ENCODE data around the gene SYNE2. TPM values are rescaled to one million over a fixed set of nuclear protein-coding genes. Genes with fewer than 3 reads are reported as not detected.

SYNE2 gene
- total RNA-seq, 2 experiments from 2014 or later, result 18.4 to 21.8 TPM

GRCh38 chr14:64196056-64196455, 343.3 kb downstream of the SYNE2 start:
- Mint-ChIP-seq H3K9me3 (ENCODE audit: low read depth) (no peaks in the 10 kb centered on the region), H3K4me1 (peaks cover 33% of the 10 kb centered on the region), H3K4me3 (no peak overlapping the region), H3K27me3 (no peaks in the 10 kb centered on the region), H3K36me3 (ENCODE audit: low read depth) (peaks cover 3% of the 10 kb centered on the region), H3K27ac (peak overlapping the region; percentile 40)
- intact Hi-C loops (cut with DNase I, micrococcal nuclease), result no loop called here
- CTCF ChIA-PET, result interaction anchor here (1.2 to 2.0 kb wide), 2 partner anchors 9 to 108 kb away, joined by 4 to 6 read pairs; no protein-coding TSS in a partner anchor
- POLR2A ChIA-PET, result no interaction called here
- ATAC-seq (no peak), DNase-seq (no peak)

DNA sequence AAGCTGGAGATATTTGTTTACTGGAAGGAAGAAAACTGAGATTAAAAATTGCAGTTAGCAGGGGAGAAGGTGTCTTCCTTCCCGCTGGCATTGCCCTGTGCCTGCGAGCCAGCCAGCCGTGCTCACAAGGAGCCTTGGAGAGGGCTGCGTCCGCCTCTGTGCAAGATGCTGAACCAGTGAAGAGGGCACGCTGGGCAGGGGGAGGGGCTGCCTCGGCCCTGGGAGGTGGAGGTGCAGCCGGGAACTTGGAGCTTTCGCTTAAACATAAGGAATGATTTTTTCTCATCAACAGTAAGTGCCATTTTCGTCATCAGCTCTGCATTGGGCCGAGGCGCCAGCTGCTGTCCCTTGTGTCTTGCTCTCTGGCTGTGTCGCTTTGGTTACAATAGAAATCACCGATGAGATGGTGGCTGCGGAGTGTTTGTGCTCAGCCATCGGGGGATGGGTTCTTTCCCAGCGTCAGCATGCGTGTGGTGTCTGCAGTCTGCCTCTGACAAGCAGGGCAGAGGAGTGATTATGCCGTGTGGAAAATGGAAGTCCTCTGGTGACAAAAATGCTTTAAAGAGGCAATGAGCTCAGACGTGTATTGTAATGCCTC, 344.1 kb downstream of the SYNE2 start:
- intact Hi-C loops (cut with DNase I, micrococcal nuclease), result no loop called here
- POLR2A ChIA-PET, result no interaction called here
- DNase-seq, result peak; percentile 46
- peak; percentile 71 for ATAC-seq
- H3K27ac Mint-ChIP-seq, result peak overlapping the region; percentile 51
- no peaks in the 10 kb centered on the region for H3K27me3 Mint-ChIP-seq
- peaks cover under 1% of the 10 kb centered on the region for H3K36me3 Mint-ChIP-seq (ENCODE audit: low read depth)
- CTCF ChIA-PET, result interaction anchor here (0.6 to 2.0 kb wide), 3 partner anchors 8 to 107 kb away, joined by 3 to 6 read pairs (median 4); no protein-coding TSS in a partner anchor
- H3K4me1 Mint-ChIP-seq, result peaks cover 33% of the 10 kb centered on the region
- H3K9me3 Mint-ChIP-seq (ENCODE audit: low read depth), result no peaks in the 10 kb centered on the region
- peak overlapping the region; percentile 39 for H3K4me3 Mint-ChIP-seq

DNA sequence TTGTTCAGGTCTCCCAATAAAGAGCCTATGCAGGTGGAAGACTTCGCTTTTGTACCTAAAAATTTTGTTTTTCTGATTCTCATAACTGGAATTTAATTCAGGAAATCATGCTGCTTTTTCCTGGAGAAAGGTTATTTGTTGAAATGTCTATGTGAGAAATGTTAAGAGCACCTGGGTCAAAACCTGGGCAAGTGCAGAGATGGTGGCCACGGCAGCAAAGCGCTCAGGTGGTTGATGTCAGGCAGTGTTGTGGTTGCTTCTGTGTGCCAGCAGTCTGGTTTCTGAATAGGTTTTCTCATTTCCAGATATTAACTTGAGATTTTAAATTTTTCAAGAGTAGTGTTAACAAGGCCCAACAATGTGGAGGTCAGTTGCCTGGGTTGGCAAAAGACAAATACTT, 345.2 kb downstream of the SYNE2 start:
- Mint-ChIP-seq H3K4me3 (no peak overlapping the region), H3K27me3 (no peaks in the 10 kb centered on the region), H3K4me1 (peaks cover 33% of the 10 kb centered on the region), H3K27ac (no peak overlapping the region), H3K36me3 (ENCODE audit: low read depth) (no peaks in the 10 kb centered on the region), H3K9me3 (ENCODE audit: low read depth) (no peaks in the 10 kb centered on the region)
- no peak for DNase-seq
- intact Hi-C loops (cut with DNase I, micrococcal nuclease), result no loop called here
- CTCF ChIA-PET, result no interaction called here
- no peak for ATAC-seq
- POLR2A ChIA-PET, result no interaction called here

GRCh38 chr14:64198486-64198885, 345.7 kb downstream of the SYNE2 start:
- CTCF ChIA-PET, result interaction anchor here (0.5 kb wide), 1 partner anchor 8 kb away, joined by 3 read pairs; no protein-coding TSS in a partner anchor
- no peak overlapping the region for H3K4me3 Mint-ChIP-seq
- ATAC-seq, result no peak
- POLR2A ChIA-PET, result no interaction called here
- H3K4me1 Mint-ChIP-seq, result peaks cover 33% of the 10 kb centered on the region
- no peak for DNase-seq
- intact Hi-C loops (cut with DNase I, micrococcal nuclease), result no loop called here
- no peaks in the 10 kb centered on the region for H3K27me3 Mint-ChIP-seq
- H3K36me3 Mint-ChIP-seq (ENCODE audit: low read depth), result no peaks in the 10 kb centered on the region
- H3K9me3 Mint-ChIP-seq (ENCODE audit: low read depth), result no peaks in the 10 kb centered on the region
- no peak overlapping the region for H3K27ac Mint-ChIP-seq

DNA sequence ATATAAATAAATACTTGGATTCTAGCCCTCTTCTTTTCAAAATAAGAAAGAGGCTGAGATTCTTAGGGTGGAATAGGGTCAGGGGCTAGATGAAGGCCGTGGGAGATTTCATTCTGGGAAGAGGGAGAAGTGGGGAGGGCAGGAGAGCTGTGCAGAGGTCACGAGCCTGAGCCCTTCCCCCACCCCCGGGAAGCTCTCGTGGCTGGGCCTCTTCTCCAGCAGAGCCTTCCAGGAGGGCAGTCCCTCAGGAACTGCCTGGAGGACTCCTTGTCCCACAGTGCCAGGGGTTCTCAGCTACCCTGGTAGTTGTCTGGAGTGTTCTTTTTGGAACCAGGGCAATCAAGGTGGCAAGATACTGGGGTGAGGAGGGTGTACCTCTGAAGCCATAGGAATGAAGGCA, 347.4 kb downstream of the SYNE2 start:
- CTCF ChIA-PET, result interaction anchor here (1.2 kb wide), 1 partner anchor 13 kb away, joined by 3 read pairs; no protein-coding TSS in a partner anchor
- no peaks in the 10 kb centered on the region for H3K36me3 Mint-ChIP-seq (ENCODE audit: low read depth)
- DNase-seq (no peak), ATAC-seq (no peak)
- no peaks in the 10 kb centered on the region for H3K9me3 Mint-ChIP-seq (ENCODE audit: low read depth)
- no peaks in the 10 kb centered on the region for H3K27me3 Mint-ChIP-seq
- H3K4me3 Mint-ChIP-seq, result no peak overlapping the region
- intact Hi-C loops (cut with DNase I, micrococcal nuclease), result no loop called here
- H3K27ac Mint-ChIP-seq, result no peak overlapping the region
- POLR2A ChIA-PET, result no interaction called here
- peaks cover 17% of the 10 kb centered on the region for H3K4me1 Mint-ChIP-seq

GRCh38 chr14:64201296-64201695, 348.5 kb downstream of the SYNE2 start:
- H3K27ac Mint-ChIP-seq, result no peak overlapping the region
- no peaks in the 10 kb centered on the region for H3K27me3 Mint-ChIP-seq
- peaks cover 7% of the 10 kb centered on the region for H3K4me1 Mint-ChIP-seq
- CTCF ChIA-PET, result interaction anchor here (0.5 to 1.2 kb wide), 2 partner anchors 14 to 843 kb away, joined by 3 read pairs; no protein-coding TSS in a partner anchor
- H3K9me3 Mint-ChIP-seq (ENCODE audit: low read depth), result no peaks in the 10 kb centered on the region
- POLR2A ChIA-PET, result no interaction called here
- intact Hi-C loops (cut with DNase I, micrococcal nuclease), result no loop called here
- DNase-seq (no peak), ATAC-seq (no peak)
- no peak overlapping the region for H3K4me3 Mint-ChIP-seq
- no peaks in the 10 kb centered on the region for H3K36me3 Mint-ChIP-seq (ENCODE audit: low read depth)

DNA sequence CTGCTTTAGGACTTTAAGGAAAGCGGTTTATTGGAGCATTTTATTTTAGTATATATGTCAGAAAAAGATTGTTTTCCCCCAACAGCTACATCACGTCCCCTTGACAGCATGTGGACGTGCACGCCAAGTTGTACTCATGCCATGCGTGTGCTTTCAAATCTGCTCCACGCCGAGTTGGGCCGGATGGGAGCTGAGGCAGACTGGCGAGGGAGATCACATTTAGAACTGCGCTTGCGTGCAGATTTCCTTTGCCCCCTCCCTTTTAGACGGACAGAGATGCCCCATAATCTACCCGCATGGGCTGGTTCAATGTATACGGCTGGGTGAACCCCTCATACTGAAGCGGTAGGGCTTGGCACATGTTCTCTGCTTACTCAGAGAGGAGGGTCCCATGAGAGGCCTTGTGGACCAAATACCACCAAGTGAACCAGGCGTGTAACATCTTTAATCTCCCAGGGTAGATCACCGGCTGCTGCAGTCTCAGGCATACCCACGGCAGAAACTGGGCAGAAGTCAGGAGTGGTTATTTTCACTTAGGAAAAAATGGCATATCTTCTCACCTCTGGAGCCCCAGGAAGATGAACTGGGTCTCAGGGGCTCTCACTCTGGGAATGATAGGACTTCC, 349.2 kb downstream of the SYNE2 start:
- Mint-ChIP-seq H3K4me1 (peaks cover 3% of the 10 kb centered on the region), H3K27me3 (no peaks in the 10 kb centered on the region), H3K4me3 (no peak overlapping the region), H3K27ac (no peak overlapping the region), H3K36me3 (ENCODE audit: low read depth) (no peaks in the 10 kb centered on the region), H3K9me3 (ENCODE audit: low read depth) (no peaks in the 10 kb centered on the region)
- DNase-seq, result no peak
- ChIA-PET POLR2A (no interaction called here), CTCF (interaction anchor here (0.8 to 1.7 kb wide), 3 partner anchors 9 to 114 kb away, joined by 3 to 4 read pairs (median 4); no protein-coding TSS in a partner anchor)
- intact Hi-C loops (cut with DNase I, micrococcal nuclease), result no loop called here
- no peak for ATAC-seq

DNA sequence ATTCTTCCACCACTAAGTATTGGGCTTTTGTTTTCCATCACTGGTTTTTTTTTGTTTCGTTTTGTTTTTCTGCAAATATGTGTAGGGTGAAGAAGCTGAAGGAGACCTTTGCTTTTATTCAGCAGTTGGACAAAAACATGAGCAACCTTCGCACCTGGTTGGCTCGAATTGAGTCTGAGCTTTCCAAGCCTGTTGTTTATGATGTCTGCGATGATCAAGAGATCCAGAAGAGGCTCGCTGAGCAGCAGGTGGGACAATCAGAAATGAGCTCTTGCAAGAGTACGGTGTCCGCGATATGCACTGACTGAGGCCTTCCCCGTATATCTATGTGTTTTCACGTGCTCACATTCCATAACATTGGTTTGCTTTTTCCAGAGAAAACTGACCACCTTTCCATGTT, 349.9 kb downstream of the SYNE2 start:
- Mint-ChIP-seq H3K27me3 (no peaks in the 10 kb centered on the region), H3K4me3 (no peak overlapping the region), H3K36me3 (ENCODE audit: low read depth) (no peaks in the 10 kb centered on the region), H3K27ac (no peak overlapping the region), H3K9me3 (ENCODE audit: low read depth) (no peaks in the 10 kb centered on the region), H3K4me1 (no peaks in the 10 kb centered on the region)
- DNase-seq (no peak), ATAC-seq (no peak)
- intact Hi-C loops (cut with DNase I, micrococcal nuclease), result no loop called here
- ChIA-PET CTCF (interaction anchor here (0.8 to 1.7 kb wide), 5 partner anchors 9 to 114 kb away, joined by 3 to 4 read pairs (median 4); partner anchors contain the start of gene ESR2), POLR2A (no interaction called here)

DNA sequence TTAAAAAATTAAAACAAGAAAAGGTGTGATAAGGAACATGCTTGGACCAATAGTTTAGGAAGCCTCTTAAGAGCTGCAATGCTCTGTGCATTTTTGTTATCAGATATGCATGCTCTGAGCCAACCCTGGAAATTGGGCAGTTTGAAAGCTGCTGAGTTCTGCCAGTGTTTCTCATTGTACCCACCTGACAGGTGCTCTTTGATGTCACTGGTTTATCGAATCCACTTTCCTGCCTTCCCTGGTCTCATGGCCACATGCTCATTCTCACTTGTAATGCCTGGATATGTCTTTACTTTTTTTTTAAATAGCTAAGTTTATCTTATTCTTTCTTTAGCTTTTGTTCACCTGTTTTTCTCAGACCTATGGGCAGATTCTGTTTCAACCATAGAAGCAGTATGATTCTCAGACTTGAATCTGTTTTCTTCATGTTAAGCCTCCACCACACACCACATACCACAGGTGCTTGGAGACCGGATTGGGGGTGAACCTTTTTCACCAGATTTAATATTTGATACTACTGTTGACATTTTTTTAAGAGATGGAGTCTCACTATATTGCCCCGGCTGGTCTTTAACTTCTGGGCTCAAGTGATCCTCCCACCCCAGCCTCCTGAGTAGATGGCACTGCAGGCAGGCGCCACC, 350.7 kb downstream of the SYNE2 start:
- CTCF ChIA-PET, result interaction anchor here (1.2 to 1.7 kb wide), 4 partner anchors 9 to 100 kb away, joined by 3 to 4 read pairs (median 4); partner anchors contain the start of gene ESR2

GRCh38 chr14:64208261-64208660, 355.5 kb downstream of the SYNE2 start:
- Mint-ChIP-seq H3K4me3 (no peak overlapping the region), H3K4me1 (no peaks in the 10 kb centered on the region), H3K9me3 (ENCODE audit: low read depth) (no peaks in the 10 kb centered on the region), H3K27ac (no peak overlapping the region), H3K27me3 (no peaks in the 10 kb centered on the region), H3K36me3 (ENCODE audit: low read depth) (peaks cover 6% of the 10 kb centered on the region)
- no peak for DNase-seq
- intact Hi-C loops (cut with DNase I, micrococcal nuclease), result no loop called here
- CTCF ChIA-PET, result interaction anchor here (0.8 kb wide), 1 partner anchor 20 kb away, joined by 3 read pairs; no protein-coding TSS in a partner anchor
- ATAC-seq, result no peak
- POLR2A ChIA-PET, result no interaction called here

More for the DNA sequence above, 350.7 kb downstream of the SYNE2 start:
- Mint-ChIP-seq H3K4me1 (no peaks in the 10 kb centered on the region), H3K27me3 (no peaks in the 10 kb centered on the region), H3K4me3 (no peak overlapping the region), H3K9me3 (ENCODE audit: low read depth) (no peaks in the 10 kb centered on the region), H3K36me3 (ENCODE audit: low read depth) (no peaks in the 10 kb centered on the region), H3K27ac (no peak overlapping the region)
- no peak for DNase-seq
- ATAC-seq, result no peak
- POLR2A ChIA-PET, result interaction anchor here (0.6 kb wide), 1 partner anchor 10 kb away, joined by 3 read pairs; no protein-coding TSS in a partner anchor
- intact Hi-C loops (cut with DNase I, micrococcal nuclease), result no loop called here

DNA sequence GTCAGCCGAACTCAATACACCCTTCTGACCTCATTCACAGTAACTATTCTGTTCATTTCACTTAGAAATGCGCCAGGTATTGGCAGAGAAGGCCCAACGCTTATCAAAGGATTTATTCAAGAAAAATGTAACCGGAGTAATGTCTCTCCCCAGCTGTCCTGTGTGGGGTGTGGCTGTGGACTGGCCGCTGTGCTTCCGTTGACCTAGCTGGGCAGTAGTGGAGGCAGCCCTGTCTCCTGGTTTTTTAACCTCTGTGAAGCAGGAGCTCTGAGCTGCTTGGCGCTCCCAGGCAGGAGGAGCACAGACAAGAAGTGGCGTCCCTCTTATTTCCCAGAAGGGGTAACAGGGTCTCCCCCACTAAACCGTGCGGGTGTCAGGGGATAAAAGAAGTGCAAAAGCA, 356.2 kb downstream of the SYNE2 start:
- ATAC-seq, result no peak
- CTCF ChIA-PET, result interaction anchor here (0.6 to 0.8 kb wide), 2 partner anchors 21 to 69 kb away, joined by 3 to 5 read pairs; no protein-coding TSS in a partner anchor
- H3K36me3 Mint-ChIP-seq (ENCODE audit: low read depth), result peaks cover 8% of the 10 kb centered on the region
- no peak overlapping the region for H3K4me3 Mint-ChIP-seq
- DNase-seq, result no peak
- POLR2A ChIA-PET, result no interaction called here
- no peaks in the 10 kb centered on the region for H3K9me3 Mint-ChIP-seq (ENCODE audit: low read depth)
- no peaks in the 10 kb centered on the region for H3K4me1 Mint-ChIP-seq
- H3K27ac Mint-ChIP-seq, result no peak overlapping the region
- intact Hi-C loops (cut with DNase I, micrococcal nuclease), result no loop called here
- no peaks in the 10 kb centered on the region for H3K27me3 Mint-ChIP-seq

Data from activated CD4-positive, alpha-beta T cell treated with anti-CD3 and anti-CD28 coated beads for 36 hours (primary cell).